Endothelial cell of umbilical vein (primary cell): Measurements from ENCODE around the gene GOLPH3. TPM values are rescaled to one million over a fixed set of nuclear protein-coding genes. Genes with fewer than 3 reads are reported as not detected.

Experiments
- BruUV-seq: library from RNA; stranded (reverse); fragments of 400-500 nt; replicated peaks from 2 replicates; lab custom pipeline; 2021; lab: Mats Ljungman, UMichigan
- CTCF ChIA-PET: fragments of 300-600, 350-600 bp; sonication (Branson Sonifier 250); formaldehyde crosslinking; loops from one replicate; lab custom pipeline; 2021; ENCODE audit warnings: antibody characterized with exemption, inconsistent platforms; lab: Charles Lee
- POLR2A ChIA-PET: fragments of 300-600, 350-600 bp; sonication (Branson Sonifier 250); formaldehyde crosslinking; loops from one replicate; lab custom pipeline; 2021; ENCODE audit warnings: antibody characterized with exemption, inconsistent platforms; lab: Charles Lee
- DNase-seq: peaks from one replicate; pipeline ENCODE4 v3.0.0-alpha.2; 2011; ENCODE audit warnings: low read depth, low spot score
- FAIRE-seq: peaks from 2 replicates; lab custom pipeline; 2011; peaks lifted over from hg19 to GRCh38; lab: Jason Lieb, UNC
- H2AFZ ChIP-seq: 2 replicates; pipeline ENCODE4 v1.6.0; 2012; ENCODE audit warnings: low read depth, low read length, control low read depth, inconsistent platforms
- H3K27ac ChIP-seq: 2 replicates; pipeline ENCODE4 v1.5.1; 2011; ENCODE audit warnings: low read depth, mild to moderate bottlenecking, control low read depth, low read length, moderate library complexity; ENCODE audit not compliant: insufficient read depth
- H3K27me3 ChIP-seq, 2 experiments: 2 replicates each; pipeline versions ENCODE4 v1.6.0 to v1.6.1; 2011; ENCODE audit warnings: low read length in 2 of 2, mixed read lengths in 1 of 2; ENCODE audit not compliant: control insufficient read depth in 2 of 2, insufficient read depth in 2 of 2
- H3K36me3 ChIP-seq, 2 experiments: 2 replicates in 1 of 2; 3 replicates in 1 of 2; pipeline ENCODE4 v1.5.1; 2011; ENCODE audit warnings: low read length in 2 of 2, mild to moderate bottlenecking in 1 of 2, moderate library complexity in 1 of 2; ENCODE audit not compliant: control insufficient read depth in 2 of 2, insufficient read depth in 2 of 2; ENCODE audit errors: extremely low read depth in 1 of 2
- H3K4me1 ChIP-seq: 3 replicates; pipeline ENCODE4 v1.5.1; 2011; ENCODE audit warnings: mild to moderate bottlenecking, low read length; ENCODE audit not compliant: control insufficient read depth, insufficient read depth; ENCODE audit errors: extremely low read depth
- H3K4me2 ChIP-seq: 2 replicates; pipeline ENCODE4 v1.6.1; 2011; ENCODE audit warnings: low read length, control low read depth, mixed read lengths; ENCODE audit not compliant: insufficient read depth
- H3K4me3 ChIP-seq, 3 experiments: fragments of 200-600 bp in 1 of 3; sonication (generic), shearing (Covaris generic) in 1 of 3; replicated peaks in 1 of 3; 2 replicates each; pipeline ENCODE4 v1.5.1; 2011 to 2016; ENCODE audit warnings: control low read depth in 3 of 3, low read length in 3 of 3, mild to moderate bottlenecking in 2 of 3, inconsistent platforms in 1 of 3, low read depth in 1 of 3, moderate library complexity in 1 of 3; ENCODE audit not compliant: insufficient read depth in 1 of 3
- H3K79me2 ChIP-seq: 2 replicates; pipeline ENCODE4 v1.6.0; 2012; ENCODE audit warnings: low read length, inconsistent platforms; ENCODE audit not compliant: control insufficient read depth, insufficient read depth
- H3K9ac ChIP-seq: replicated peaks from 2 replicates; pipeline ENCODE3; 2011; ENCODE audit warnings: low read length, control low read depth; ENCODE audit not compliant: insufficient read depth; ENCODE audit errors: extremely low read depth
- H3K9me1 ChIP-seq: replicated peaks from 3 replicates; pipeline ENCODE4 v1.6.0; 2011; ENCODE audit warnings: mild to moderate bottlenecking, low read length; ENCODE audit not compliant: control insufficient read depth, insufficient read depth; ENCODE audit errors: extremely low read depth
- H3K9me3 ChIP-seq: replicated peaks from 2 replicates; pipeline ENCODE4 v1.5.1; 2012; ENCODE audit warnings: low read length, inconsistent platforms; ENCODE audit not compliant: control insufficient read depth, insufficient read depth
- H4K20me1 ChIP-seq: replicated peaks from 2 replicates; pipeline ENCODE3; 2011; ENCODE audit warnings: mild to moderate bottlenecking, low read length; ENCODE audit not compliant: control insufficient read depth, insufficient read depth; ENCODE audit errors: extremely low read depth
- EZH2 ChIP-seq: IDR thresholded peaks from 2 replicates; pipeline ENCODE4 v1.6.1; 2012; ENCODE audit warnings: borderline replicate concordance, low read depth, mild to moderate bottlenecking, moderate library complexity, low read length, inconsistent platforms; ENCODE audit not compliant: severe bottlenecking
- FOS ChIP-seq: IDR thresholded peaks from 2 replicates; pipeline ENCODE4 v1.6.1; 2011; ENCODE audit warnings: mild to moderate bottlenecking, low read length, moderate library complexity, borderline replicate concordance; ENCODE audit not compliant: insufficient read depth
- GATA2 ChIP-seq: IDR thresholded peaks from 2 replicates; pipeline ENCODE4 v1.7.0; 2011; ENCODE audit warnings: low read depth, mild to moderate bottlenecking, moderate library complexity, mixed read lengths, low read length; ENCODE audit not compliant: insufficient read length, insufficient read depth
- JUN ChIP-seq: IDR thresholded peaks from 2 replicates; pipeline ENCODE4 v1.6.1; 2011; ENCODE audit warnings: borderline replicate concordance, low read depth; ENCODE audit not compliant: insufficient read length, insufficient read depth
- MYC ChIP-seq: IDR thresholded peaks from one replicate; pipeline ENCODE4 v1.6.1; 2011; ENCODE audit warnings: mild to moderate bottlenecking, low read depth, low read length
- POLR2A ChIP-seq: IDR thresholded peaks from 2 replicates; pipeline ENCODE4 v1.6.1; 2012; ENCODE audit warnings: low read depth, mild to moderate bottlenecking, control low read depth, low read length
- POLR2AphosphoS5 ChIP-seq: IDR thresholded peaks from 2 replicates; pipeline ENCODE4 v1.6.1; 2012; ENCODE audit warnings: low read depth, mild to moderate bottlenecking, control low read depth, low read length, moderate library complexity; ENCODE audit not compliant: insufficient read depth
- dilution Hi-C: fragments of 300-500 bp; cut with MboI; formaldehyde crosslinking; loops from one replicate; pipeline ENCODE4 v1.15.0; 2019; ENCODE audit warnings: low sequenced_read_pairs; ENCODE audit not compliant: extremely low pct_ligation_motif_present
- intact Hi-C: fragments of 100-400 bp; cut with micrococcal nuclease; formaldehyde crosslinking; loops from one replicate; pipeline ENCODE4 v1.10.0; 2022
- polyA plus RNA-seq, 4 experiments: library from polyadenylated mRNA; depleted of rRNA in 3 of 4; stranded (reverse) in 3 of 4; unstranded in 1 of 4; fragments of >200 nt; gene quantifications; 2 replicates each; pipeline versions ENCODE4 v1.2.1 to v1.2.3, GENCODE V29; 2011 to 2012; ENCODE audit warnings: missing spikeins in 1 of 4
- total RNA-seq: library from RNA; stranded (reverse); gene quantifications from 2 replicates; pipeline ENCODE4 v1.2.3, GENCODE V29; 2021
- TF ChIP-seq, protein P1 (sequence below), 2 donors: IDR thresholded peaks; 1 replicate in 1 of 2; 2 replicates in 1 of 2; pipeline ENCODE4 v1.5.1; 2011; ENCODE audit warnings: low read length in 2 of 2, mild to moderate bottlenecking in 2 of 2, moderate library complexity in 2 of 2, control low read depth in 1 of 2, inconsistent platforms in 1 of 2, low read depth in 1 of 2; ENCODE audit not compliant: insufficient read depth in 1 of 2; ENCODE audit errors: extremely low read depth in 1 of 2
- TF ChIP-seq, protein P2 (sequence below): IDR thresholded peaks from 2 replicates; pipeline ENCODE4 v1.6.1; 2011; ENCODE audit not compliant: insufficient read depth, insufficient read length

GOLPH3 gene
- total and polyA plus RNA-seq, 2 donors (not counting 3 experiments of a cell fraction or from before 2014, with no cell fraction given), result 38.1 to 70.2 TPM

DNA sequence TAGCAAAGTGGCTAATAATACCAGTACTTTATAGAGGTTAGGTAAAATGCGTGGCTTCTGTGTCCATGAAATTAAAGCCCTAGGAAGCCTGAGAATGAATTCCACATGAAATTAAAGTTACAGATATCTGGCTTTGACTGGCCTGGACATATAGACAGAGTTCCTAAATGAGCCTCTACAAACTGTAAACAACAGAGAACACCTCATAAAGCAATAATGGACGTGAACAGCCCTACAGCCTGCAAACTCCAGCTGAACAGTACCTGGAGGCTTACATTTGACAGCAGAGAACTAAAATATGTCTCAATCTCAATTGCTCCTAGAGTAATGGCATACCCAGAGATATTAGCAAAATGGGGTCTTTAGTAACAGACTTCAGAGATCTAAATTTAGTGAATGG is 28.7 kb downstream of the GOLPH3 start:
- Histone ChIP-seq H3K79me2 (peaks cover 77% of the 10 kb centered on the region), H3K27me3 (no peaks in the 10 kb centered on the region), H3K4me2 (no peak overlapping the region), H3K36me3 (no peaks in the 10 kb centered on the region), H3K9me3 (no peaks in the 10 kb centered on the region), H2AFZ (no peak overlapping the region), H3K27ac (no peak overlapping the region), H4K20me1 (peaks cover 19% of the 10 kb centered on the region), H3K9ac (no peak overlapping the region), H3K9me1 (no peaks in the 10 kb centered on the region), H3K4me1 (no peaks in the 10 kb centered on the region), H3K4me3 (no peak overlapping the region)
- intact Hi-C loops (no loop called here), dilution Hi-C loops (no loop called here)
- BruUV-seq, result no TSS peak
- DNase-seq (no peak), FAIRE-seq (no peak)
- ChIA-PET POLR2A (no interaction called here), CTCF (interaction anchor here (1.1 to 1.3 kb wide), 3 partner anchors 8 to 87 kb away, joined by 3 read pairs; no protein-coding TSS in a partner anchor)
- TF ChIP-seq, protein P1, sequence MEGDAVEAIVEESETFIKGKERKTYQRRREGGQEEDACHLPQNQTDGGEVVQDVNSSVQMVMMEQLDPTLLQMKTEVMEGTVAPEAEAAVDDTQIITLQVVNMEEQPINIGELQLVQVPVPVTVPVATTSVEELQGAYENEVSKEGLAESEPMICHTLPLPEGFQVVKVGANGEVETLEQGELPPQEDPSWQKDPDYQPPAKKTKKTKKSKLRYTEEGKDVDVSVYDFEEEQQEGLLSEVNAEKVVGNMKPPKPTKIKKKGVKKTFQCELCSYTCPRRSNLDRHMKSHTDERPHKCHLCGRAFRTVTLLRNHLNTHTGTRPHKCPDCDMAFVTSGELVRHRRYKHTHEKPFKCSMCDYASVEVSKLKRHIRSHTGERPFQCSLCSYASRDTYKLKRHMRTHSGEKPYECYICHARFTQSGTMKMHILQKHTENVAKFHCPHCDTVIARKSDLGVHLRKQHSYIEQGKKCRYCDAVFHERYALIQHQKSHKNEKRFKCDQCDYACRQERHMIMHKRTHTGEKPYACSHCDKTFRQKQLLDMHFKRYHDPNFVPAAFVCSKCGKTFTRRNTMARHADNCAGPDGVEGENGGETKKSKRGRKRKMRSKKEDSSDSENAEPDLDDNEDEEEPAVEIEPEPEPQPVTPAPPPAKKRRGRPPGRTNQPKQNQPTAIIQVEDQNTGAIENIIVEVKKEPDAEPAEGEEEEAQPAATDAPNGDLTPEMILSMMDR (IDR thresholded peaks at IDR 0.05; ENCODE audit: extremely low read depth in 1 of 2, insufficient read depth in 1 of 2, low read depth in 1 of 2, low read length in 2 of 2), result no peak
- TF ChIP-seq POLR2A, result no peak
- TF ChIP-seq, protein P2, sequence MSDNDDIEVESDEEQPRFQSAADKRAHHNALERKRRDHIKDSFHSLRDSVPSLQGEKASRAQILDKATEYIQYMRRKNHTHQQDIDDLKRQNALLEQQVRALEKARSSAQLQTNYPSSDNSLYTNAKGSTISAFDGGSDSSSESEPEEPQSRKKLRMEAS, result no peak
- TF ChIP-seq FOS, result no peak
- TF ChIP-seq POLR2AphosphoS5, result no peak
- TF ChIP-seq JUN, result no peak
- no peak for TF ChIP-seq EZH2
- TF ChIP-seq MYC, result no peak
- TF ChIP-seq GATA2, result no peak
